ENCODE results near the gene APBA1.

GRCh38 chr9:69444021-69444420 is 228.2 kb downstream of the APBA1 start:
- TF ChIP-seq SNAI2 (CRISPR knock-in tag; IDR thresholded peaks at IDR 0.05) (no peak), ZNF70 (CRISPR knock-in tag; IDR thresholded peaks at IDR 0.05) (no peak), RARB (CRISPR knock-in tag; IDR thresholded peaks at IDR 0.05) (no peak), TCF4 (CRISPR knock-in tag; IDR thresholded peaks at IDR 0.05; ENCODE audit: borderline replicate concordance) (no peak), ISL1 (CRISPR knock-in tag; IDR thresholded peaks at IDR 0.05) (no peak), ARNTL (CRISPR knock-in tag; IDR thresholded peaks at IDR 0.05; ENCODE audit: borderline replicate concordance, low read depth) (no peak), POU6F1 (CRISPR knock-in tag; IDR thresholded peaks at IDR 0.05; ENCODE audit: borderline replicate concordance, low read depth) (no peak), GLIS3 (CRISPR knock-in tag; IDR thresholded peaks at IDR 0.05) (no peak), CREB5 (CRISPR knock-in tag; IDR thresholded peaks at IDR 0.05; ENCODE audit: low read depth) (no peak), ZFP30 (CRISPR knock-in tag; IDR thresholded peaks at IDR 0.05) (no peak), CSRNP3 (CRISPR knock-in tag; IDR thresholded peaks at IDR 0.05) (no peak)

All from SK-N-SH treated with all-trans-retinoic acid at 6 μM for 48 hours (cell line).